Omental fat pad (tissue), 4 donors: ENCODE results near the gene PI4K2A. TPM values are rescaled to one million over a fixed set of nuclear protein-coding genes. Genes with fewer than 3 reads are reported as not detected.
A peak's percentile ranks its signal among the peaks of the same experiment; 100 is the strongest.
"Not testable (repeated sequence)": the region's sequence is repeated elsewhere in the genome, so short reads cannot be mapped to it uniquely, and the experiment has no call there.

ENCODE experiments used
- ATAC-seq: fragments of 150-250 bp; one replicate; pipeline ENCODE4 v1.9.1; 2016; ENCODE audit warnings: mild to moderate bottlenecking, moderate library complexity; ENCODE audit not compliant: low FRiP score
- DNase-seq: peaks from one replicate; pipeline ENCODE4 v3.0.0-alpha.2; 2019; ENCODE audit warnings: low spot score
- CTCF ChIP-seq, 3 donors: fragments of 450-650 bp; IDR thresholded peaks; one replicate each; pipeline ENCODE4 v1.5.1; 2016 to 2017; ENCODE audit warnings: antibody characterized with exemption in 3 of 3, mild to moderate bottlenecking in 3 of 3, moderate library complexity in 2 of 3
- total RNA-seq, 4 donors: library from RNA; depleted of rRNA; stranded (reverse); fragments of >200 nt; gene quantifications; one replicate each; pipeline ENCODE4 v1.1.0, GENCODE V29; 2016

Gene PI4K2A
- total RNA-seq, 4 donors from 2014 or later, result 11.7 to 33.9 (median 17.8) TPM

- DNase-seq (no peak), ATAC-seq (no peak)
- no peak for TF ChIP-seq CTCF (IDR thresholded peaks at IDR 0.05)
Observed at GRCh38 chr10:97643441-97643985, 3.0 kb downstream of the PI4K2A start.

DNA sequence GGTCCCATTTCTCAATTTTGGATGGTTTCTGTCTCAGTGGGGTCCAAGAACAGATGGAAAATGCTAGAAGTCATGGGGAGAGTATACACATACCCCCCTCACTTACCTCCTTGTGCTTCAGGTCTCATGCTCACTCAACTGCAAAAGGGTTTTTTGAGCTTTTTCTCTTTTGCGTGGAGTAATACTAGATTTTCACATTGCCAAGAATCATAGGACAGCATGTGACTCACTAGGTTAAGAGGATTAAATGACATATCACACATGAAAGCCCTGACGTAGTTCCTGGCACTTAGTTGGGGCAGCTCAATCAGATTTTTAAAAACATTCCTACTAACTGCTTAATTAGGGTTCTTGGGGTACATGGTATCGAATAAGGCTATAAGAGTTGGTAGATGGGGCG lies 4.5 kb downstream of the PI4K2A start:
- DNase-seq (no peak), ATAC-seq (no peak)
- TF ChIP-seq CTCF (IDR thresholded peaks at IDR 0.05), result no peak

DNA sequence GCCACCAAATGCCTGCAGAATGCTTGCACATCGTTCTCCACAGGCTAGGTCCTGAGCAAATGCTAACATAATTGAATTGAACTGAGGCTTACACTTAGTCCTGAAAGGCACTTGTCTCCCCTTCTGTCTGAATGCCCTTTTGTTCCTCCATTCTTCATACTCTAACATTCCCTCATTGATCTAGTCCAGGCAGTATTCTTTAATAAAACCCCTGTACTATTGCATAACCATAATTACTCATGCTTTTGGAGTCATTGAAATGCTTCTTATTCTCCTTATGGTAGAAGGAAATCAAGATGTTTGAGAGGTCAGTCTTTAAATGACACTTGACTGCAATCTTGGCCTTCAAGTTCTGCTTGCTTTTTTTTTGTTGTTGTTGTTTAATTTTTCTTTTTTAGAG lies 7.1 kb downstream of the PI4K2A start:
- ATAC-seq, result peak; percentile 39
- no peak for TF ChIP-seq CTCF (IDR thresholded peaks at IDR 0.05)
- DNase-seq, result no peak

GRCh38 chr10:97648562-97649404 lies 8.3 kb downstream of the PI4K2A start:
- TF ChIP-seq CTCF (IDR thresholded peaks at IDR 0.05), result no peak
- ATAC-seq (peak; percentile 75), DNase-seq (no peak)

GRCh38 chr10:97649405-97649750 lies 8.9 kb downstream of the PI4K2A start:
- ATAC-seq, DNase-seq: not testable (repeated sequence)

GRCh38 chr10:97650726-97651125 lies 10.3 kb downstream of the PI4K2A start:
- no peak for TF ChIP-seq CTCF (IDR thresholded peaks at IDR 0.05)
- DNase-seq, result no peak
- ATAC-seq, result no peak

DNA sequence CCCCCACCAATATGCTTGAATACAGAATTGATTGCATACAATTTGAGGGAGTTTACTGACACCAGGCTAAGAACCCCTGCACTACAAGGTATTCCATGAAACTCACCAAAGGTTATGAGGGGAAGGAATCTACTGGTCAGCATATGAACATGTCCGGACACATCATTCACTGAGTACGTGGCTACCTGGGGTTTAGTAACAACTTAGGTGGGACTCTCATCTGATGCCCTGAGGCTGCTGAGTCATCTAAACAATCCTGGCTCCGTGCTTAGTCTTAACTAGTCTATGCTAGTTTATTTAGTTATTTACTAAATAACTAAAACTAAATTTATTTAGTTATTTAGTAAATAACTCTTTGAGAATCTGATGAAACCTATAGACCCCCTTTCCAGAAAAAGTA lies 11.3 kb downstream of the PI4K2A start:
- no peak for ATAC-seq
- TF ChIP-seq CTCF (IDR thresholded peaks at IDR 0.05), result no peak
- no peak for DNase-seq
